GM18502 (cell line): ENCODE results near the gene CXCL5.
A peak's percentile ranks its signal among the peaks of the same experiment; 100 is the strongest.

Source experiments
- ATAC-seq: cut with Tn5 transposase; IDR thresholded peaks from one replicate; pipeline ENCODE4 v1.9.1; 2021; ENCODE audit warnings: mild to moderate bottlenecking; ENCODE audit not compliant: unreplicated experiment, poor library complexity

Gene CXCL5

GRCh38 chr4:73998040-73999011, at the start of gene CXCL5:
TSS of gene CXCL5 (minus strand) at chr4:73998677. CDS start at chr4:73998581, 96 bp downstream.
- ATAC-seq = no peak

DNA sequence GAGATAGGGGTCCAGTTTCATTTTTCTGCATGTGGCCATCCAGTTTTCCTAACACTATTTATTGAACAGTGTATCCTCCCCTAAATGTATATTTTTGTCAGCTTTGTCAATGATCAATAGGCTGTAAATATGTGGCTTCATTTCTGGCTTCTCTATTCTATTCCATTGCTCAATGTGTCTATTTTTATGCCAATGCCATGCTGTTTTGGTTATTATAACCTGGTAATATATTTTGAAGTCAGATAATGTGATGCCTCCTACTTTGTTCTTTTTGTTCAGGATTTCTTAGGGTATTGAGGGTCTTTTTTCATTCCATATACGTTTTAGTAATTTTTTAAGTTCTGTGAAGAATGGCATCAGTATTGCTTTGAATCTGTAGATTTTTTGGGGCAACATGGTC, 48.7 kb upstream of the CXCL5 start:
- ATAC-seq = no peak

GRCh38 chr4:74045772-74046171, 47.3 kb upstream of the CXCL5 start:
- ATAC-seq = no peak

- no peak for ATAC-seq
Measured at GRCh38 chr4:74045247-74045646, 46.8 kb upstream of the CXCL5 start.

GRCh38 chr4:74044677-74045076, 46.2 kb upstream of the CXCL5 start:
- ATAC-seq = no peak

GRCh38 chr4:74042681-74043080, 44.2 kb upstream of the CXCL5 start:
- ATAC-seq = no peak

DNA sequence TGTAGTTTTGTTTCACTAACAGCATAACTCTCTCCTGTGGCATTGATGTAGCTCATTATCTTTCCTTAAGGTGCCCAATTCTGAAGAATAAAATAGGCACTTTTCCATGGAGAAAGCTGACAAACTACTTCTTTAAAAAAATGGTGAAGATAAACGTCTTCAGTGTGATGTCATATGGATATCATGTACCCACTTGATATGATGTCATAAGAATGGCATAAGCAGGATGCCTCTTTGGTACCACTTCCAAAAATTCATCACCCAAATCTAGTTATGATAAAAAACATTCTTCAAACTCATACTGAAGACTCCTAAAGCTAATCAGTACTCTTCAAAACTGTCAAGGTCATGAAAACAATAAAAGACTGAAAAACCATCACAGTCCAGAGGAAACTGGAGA, 42.9 kb upstream of the CXCL5 start:
- no peak for ATAC-seq

DNA sequence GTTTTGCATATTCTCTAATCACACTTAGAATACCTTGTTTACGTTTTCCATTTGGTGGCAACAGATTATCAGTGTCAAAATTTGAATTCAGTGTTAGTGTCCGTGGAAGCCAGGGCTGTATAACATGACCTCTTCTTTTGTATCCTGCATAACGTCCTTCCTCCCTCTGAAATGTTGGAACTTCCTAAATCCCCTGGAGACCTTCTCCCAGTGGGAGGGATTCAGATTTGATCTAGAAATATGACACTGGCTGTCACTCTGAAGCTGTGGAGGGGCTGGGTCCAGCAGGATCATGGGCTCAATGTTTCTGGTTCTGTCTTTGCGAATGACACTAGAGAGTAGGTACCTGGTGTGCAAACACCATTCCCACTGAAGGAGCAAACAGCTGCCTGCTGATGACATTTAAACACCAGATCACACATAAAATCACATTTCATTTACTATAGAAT, 40.9 kb upstream of the CXCL5 start:
- ATAC-seq = peak; percentile 2

DNA sequence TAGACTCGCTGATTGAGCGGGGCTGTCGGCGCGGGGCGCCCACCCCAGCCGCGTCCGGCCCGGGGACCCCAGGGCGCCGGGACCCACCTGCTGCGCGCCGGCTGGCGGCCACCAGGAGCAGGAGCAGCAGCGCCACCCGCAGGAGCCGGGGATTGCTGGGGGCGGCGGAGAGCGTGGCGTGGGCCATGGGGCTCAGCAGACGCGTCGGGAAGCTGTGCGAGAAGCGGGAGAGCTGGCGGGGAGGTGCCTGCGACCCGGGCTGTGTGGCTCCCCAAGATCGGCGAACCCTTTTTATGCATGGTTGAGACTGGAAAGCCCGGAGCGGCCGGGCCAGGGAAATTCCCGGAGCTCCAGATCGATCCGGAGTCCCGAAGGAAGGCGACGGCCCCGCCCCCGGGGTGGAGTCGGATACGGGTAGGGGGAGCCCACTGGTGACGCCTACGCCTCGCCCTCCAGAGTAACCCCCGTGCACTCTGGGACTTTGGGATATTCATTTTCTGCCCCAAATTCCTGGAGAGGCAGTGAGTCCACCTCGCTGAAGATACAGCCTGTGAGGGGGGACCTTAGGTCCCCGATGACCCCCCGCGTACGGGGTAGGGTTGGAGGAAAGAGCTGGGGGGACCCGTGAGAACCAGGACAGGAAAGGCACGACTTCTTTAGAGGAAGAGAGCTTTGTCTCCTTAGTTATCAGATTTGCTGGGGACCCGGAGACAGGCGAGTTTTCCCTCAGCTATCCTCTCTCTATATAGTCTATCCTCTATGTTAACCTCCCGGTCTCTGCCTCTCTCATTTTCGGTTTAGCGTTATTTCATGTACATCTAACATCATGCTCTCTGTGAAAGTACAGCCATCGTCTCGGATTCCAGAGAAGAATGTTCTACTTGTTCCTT, 40.2 kb upstream of the CXCL5 start, which contains the start of gene CXCL3:
Gene CXCL3 (minus strand): TSS at position 265 of the 890 bp plus-strand sequence. CDS start 78 bp downstream, at position 187.
- ATAC-seq = peak; percentile 79

DNA sequence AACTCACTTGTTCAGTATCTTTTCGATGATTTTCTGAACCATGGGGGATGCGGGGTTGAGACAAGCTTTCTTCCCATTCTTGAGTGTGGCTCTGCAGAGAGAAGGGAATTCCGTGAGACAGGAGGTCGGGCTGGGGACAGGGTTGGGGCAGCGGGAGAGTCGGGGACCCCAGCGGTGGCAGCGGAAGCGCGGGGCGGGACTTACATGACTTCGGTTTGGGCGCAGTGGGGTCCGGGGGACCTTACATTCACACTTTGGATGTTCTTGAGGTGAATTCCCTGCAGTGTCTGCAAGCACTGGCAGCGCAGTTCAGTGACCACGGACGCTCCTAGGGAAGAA, 39.6 kb upstream of the CXCL5 start:
- no peak for ATAC-seq

DNA sequence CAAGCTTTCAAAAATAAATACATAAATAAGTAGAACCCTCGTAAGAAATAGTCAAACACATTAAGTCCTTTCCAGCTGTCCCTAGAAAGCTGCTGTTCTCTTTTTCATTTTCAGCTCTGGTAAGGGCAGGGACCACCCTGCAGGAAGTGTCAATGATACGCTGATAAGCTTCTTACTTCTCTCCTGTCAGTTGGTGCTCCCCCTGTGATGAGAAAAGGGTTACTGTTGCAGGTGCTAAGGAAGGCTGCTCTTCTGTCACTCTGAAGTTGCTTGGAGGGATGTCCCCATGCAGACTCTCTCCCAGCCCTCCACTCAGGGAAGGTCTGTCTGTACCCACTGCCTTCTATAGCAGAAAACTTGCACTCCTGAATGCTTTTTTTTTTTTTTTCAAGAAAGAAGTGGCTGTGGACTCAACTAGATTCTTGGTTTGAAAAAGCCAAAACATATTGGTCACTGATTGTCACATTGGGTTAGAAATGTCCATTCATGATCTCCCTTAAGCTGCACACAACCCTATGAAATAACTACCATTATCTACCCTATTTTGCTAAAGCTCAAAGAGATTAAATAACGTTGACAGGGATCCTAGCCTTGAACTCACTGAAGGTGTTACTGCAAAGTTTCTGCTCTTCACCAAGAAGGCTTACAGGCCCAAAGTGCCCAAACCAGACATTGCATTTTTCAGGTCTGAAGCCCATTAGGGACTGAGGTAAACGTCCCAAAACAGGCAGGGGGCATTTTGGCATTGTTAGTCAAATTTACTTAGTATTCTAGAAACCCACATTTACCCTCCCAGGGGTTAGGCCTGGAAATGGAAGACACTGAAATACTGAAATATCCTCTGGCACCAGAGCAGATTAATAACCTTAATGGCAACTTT, 38.8 kb upstream of the CXCL5 start:
- ATAC-seq = no peak

GRCh38 chr4:74033739-74034138, 35.3 kb upstream of the CXCL5 start:
- ATAC-seq = no peak

- no peak for ATAC-seq
Measured at GRCh38 chr4:74032064-74032463, 33.6 kb upstream of the CXCL5 start.

DNA sequence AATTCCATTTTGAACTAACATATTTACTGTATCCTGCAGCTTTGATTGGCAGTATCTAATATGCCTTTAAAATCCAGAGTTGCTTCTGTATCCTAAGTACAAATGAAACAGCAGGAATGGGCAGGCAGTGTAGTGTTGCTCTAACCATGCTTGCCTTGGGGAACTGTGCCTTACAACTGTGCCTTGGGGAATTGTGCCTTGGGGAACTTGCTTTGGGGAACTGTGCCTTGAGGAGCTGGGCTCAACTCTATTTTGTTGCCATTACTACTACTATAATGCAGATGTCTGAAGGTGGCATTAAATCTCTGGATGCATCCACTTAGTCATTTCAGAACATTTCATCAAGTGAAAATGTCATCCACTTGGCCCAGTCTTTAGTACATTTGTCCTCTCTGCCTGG, 33.1 kb upstream of the CXCL5 start:
- ATAC-seq = no peak

DNA sequence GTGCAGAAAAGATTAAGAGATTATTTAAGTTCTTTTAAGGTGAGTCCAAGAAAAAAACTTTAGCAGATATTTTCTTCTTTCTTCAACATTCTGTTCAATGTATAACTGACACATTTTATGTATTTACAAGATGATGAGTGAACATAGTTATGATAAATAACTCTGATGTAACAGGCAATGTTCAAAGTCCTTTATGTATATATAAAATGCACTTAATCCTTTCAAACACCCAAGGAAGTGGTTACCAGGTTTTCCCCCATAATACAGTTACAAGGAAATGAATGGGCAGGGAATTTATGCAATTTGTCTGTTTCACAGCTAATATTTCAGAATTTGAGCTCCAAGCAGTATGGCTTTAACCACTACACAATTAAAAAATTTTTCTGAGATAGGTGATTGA, 31.8 kb upstream of the CXCL5 start:
- ATAC-seq = no peak

GRCh38 chr4:74028504-74028903, 30.0 kb upstream of the CXCL5 start:
- ATAC-seq = no peak

DNA sequence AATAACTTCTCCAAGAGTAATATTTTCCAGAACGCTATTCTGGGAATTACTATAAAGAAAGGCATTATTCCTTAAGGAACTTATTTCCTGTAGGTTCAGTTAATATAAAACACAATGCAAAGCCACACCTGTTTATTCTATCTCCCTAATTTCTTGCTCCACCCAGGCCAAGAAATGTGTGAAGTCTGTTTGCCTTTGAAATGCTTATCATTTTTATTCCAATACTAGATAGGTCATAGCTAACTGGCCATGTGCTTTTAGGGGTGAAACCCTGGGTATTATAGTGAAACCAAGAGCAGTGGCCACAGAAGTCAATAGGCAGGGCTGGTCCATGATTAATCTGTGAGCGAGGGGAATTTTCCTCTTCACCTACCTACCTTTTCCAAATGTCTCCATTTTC, 25.2 kb upstream of the CXCL5 start:
- no peak for ATAC-seq

DNA sequence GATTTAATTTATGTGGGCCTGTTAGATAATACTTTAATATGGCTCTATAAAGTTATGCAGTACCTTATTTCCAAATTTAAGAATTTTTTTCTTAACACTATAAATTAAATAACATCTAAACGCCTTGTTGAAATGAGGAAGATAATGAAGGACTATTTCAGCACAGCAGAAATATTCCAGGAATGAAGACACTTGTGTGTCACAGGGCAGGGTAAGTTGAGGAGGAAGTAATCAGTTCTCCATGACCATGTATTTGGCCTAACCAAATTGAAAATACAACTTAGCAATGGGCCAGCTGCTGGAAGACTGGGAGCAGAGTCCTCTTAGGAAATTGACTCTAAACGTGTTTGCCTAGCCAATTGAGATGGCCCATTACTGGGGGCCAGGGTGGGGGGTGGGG, 23.1 kb upstream of the CXCL5 start:
- ATAC-seq = no peak

- no peak for ATAC-seq
Measured at GRCh38 chr4:74018771-74019170, 20.3 kb upstream of the CXCL5 start.

- no peak for ATAC-seq
Measured at GRCh38 chr4:74018116-74018515, 19.6 kb upstream of the CXCL5 start.
